Measurements from ENCODE around the gene CD80. TPM values are rescaled to one million over a fixed set of nuclear protein-coding genes. Genes with fewer than 3 reads are reported as not detected.

CD80 gene
- polyA plus RNA-seq, 4 donors = 0.12 to 0.45 (median 0.30) TPM

GRCh38 chr3:119550192-119550910, 9.1 kb downstream of the CD80 start:
- no peak for DNase-seq (ENCODE audit: low read depth in 4 of 4, low spot score in 3 of 4)

GRCh38 chr3:119548341-119548740, 11.1 kb downstream of the CD80 start:
- no peak for DNase-seq (ENCODE audit: low read depth in 4 of 4, low spot score in 3 of 4)

GRCh38 chr3:119547227-119547626, 12.2 kb downstream of the CD80 start:
- no peak for DNase-seq (ENCODE audit: low read depth in 4 of 4, low spot score in 3 of 4)

- no peak for DNase-seq (ENCODE audit: low read depth in 4 of 4, low spot score in 3 of 4)
Measured at GRCh38 chr3:119543147-119543546, 16.3 kb downstream of the CD80 start.

- DNase-seq (ENCODE audit: low read depth in 4 of 4, low spot score in 3 of 4) = no peak
Measured at GRCh38 chr3:119542168-119542767, 17.1 kb downstream of the CD80 start.

- DNase-seq (ENCODE audit: low read depth in 4 of 4, low spot score in 3 of 4) = no peak
Measured at GRCh38 chr3:119541547-119541946, 17.9 kb downstream of the CD80 start.

- DNase-seq (ENCODE audit: low read depth in 4 of 4, low spot score in 3 of 4) = no peak
Measured at GRCh38 chr3:119538772-119539171, 20.6 kb downstream of the CD80 start.

- DNase-seq (ENCODE audit: low read depth in 4 of 4, low spot score in 3 of 4) = no peak
Measured at GRCh38 chr3:119536757-119537156, 22.7 kb downstream of the CD80 start.

- no peak for DNase-seq (ENCODE audit: low read depth in 4 of 4, low spot score in 3 of 4)
Measured at GRCh38 chr3:119534296-119534695, 25.1 kb downstream of the CD80 start.

GRCh38 chr3:119531151-119531550, 28.3 kb downstream of the CD80 start:
- DNase-seq (ENCODE audit: low read depth in 4 of 4, low spot score in 3 of 4) = no peak

- DNase-seq (ENCODE audit: low read depth in 4 of 4, low spot score in 3 of 4) = no peak
Measured at GRCh38 chr3:119530456-119530855, 29.0 kb downstream of the CD80 start.

GRCh38 chr3:119529883-119530282, 29.5 kb downstream of the CD80 start:
- no peak for DNase-seq (ENCODE audit: low read depth in 4 of 4, low spot score in 3 of 4)

GRCh38 chr3:119527714-119528113, 31.7 kb downstream of the CD80 start:
- no peak for DNase-seq (ENCODE audit: low read depth in 4 of 4, low spot score in 3 of 4)

- DNase-seq (ENCODE audit: low read depth in 4 of 4, low spot score in 3 of 4) = no peak
Measured at GRCh38 chr3:119524931-119525662, 34.3 kb downstream of the CD80 start.

- no peak for DNase-seq (ENCODE audit: low read depth in 4 of 4, low spot score in 3 of 4)
Measured at GRCh38 chr3:119518026-119518425, 41.4 kb downstream of the CD80 start.

- no peak for DNase-seq (ENCODE audit: low read depth in 4 of 4, low spot score in 3 of 4)
Measured at GRCh38 chr3:119517112-119517511, 42.3 kb downstream of the CD80 start.

GRCh38 chr3:119514637-119515036, 44.8 kb downstream of the CD80 start:
- DNase-seq (ENCODE audit: low read depth in 4 of 4, low spot score in 3 of 4) = no peak

GRCh38 chr3:119510690-119511089, 48.7 kb downstream of the CD80 start:
- DNase-seq (ENCODE audit: low read depth in 4 of 4, low spot score in 3 of 4) = no peak

- no peak for DNase-seq (ENCODE audit: low read depth in 4 of 4, low spot score in 3 of 4)
Measured at GRCh38 chr3:119508172-119508845, 51.1 kb downstream of the CD80 start.

GRCh38 chr3:119507404-119507803, 52.0 kb downstream of the CD80 start:
- DNase-seq (ENCODE audit: low read depth in 4 of 4, low spot score in 3 of 4) = no peak

- DNase-seq (ENCODE audit: low read depth in 4 of 4, low spot score in 3 of 4) = no peak
Measured at GRCh38 chr3:119506631-119507030, 52.8 kb downstream of the CD80 start.

Measured in left renal pelvis (tissue), 4 donors.